Measurements from ENCODE around the gene RORB. TPM values are rescaled to one million over a fixed set of nuclear protein-coding genes. Genes with fewer than 3 reads are reported as not detected.

The RORB gene
- total and polyA plus RNA-seq, 12 donors = 0.28 to 8.8 (median 3.7) TPM

DNA sequence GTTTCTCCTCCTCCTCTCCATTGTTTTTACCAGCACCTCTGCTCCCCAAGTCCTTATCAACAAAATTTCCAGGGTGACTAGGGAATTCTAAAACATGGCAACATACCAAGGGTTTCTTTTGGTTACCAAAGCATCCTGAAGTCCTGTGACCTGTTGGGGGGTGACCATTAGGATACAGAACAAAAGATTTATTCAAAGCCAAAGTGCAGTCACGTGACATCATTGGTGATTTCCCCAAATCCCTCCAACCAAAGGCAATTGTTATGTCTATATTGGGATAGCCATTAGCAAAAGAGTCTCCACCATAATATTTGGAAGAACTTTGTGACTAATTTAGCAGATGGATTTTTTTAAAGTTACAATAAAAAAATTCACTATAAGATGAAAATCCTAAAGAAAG lies 222.2 kb downstream of the RORB start:
- TF ChIP-seq, protein P1, sequence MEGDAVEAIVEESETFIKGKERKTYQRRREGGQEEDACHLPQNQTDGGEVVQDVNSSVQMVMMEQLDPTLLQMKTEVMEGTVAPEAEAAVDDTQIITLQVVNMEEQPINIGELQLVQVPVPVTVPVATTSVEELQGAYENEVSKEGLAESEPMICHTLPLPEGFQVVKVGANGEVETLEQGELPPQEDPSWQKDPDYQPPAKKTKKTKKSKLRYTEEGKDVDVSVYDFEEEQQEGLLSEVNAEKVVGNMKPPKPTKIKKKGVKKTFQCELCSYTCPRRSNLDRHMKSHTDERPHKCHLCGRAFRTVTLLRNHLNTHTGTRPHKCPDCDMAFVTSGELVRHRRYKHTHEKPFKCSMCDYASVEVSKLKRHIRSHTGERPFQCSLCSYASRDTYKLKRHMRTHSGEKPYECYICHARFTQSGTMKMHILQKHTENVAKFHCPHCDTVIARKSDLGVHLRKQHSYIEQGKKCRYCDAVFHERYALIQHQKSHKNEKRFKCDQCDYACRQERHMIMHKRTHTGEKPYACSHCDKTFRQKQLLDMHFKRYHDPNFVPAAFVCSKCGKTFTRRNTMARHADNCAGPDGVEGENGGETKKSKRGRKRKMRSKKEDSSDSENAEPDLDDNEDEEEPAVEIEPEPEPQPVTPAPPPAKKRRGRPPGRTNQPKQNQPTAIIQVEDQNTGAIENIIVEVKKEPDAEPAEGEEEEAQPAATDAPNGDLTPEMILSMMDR (IDR thresholded peaks at IDR 0.05) = no peak
- TF ChIP-seq POLR2A (IDR thresholded peaks at IDR 0.05) = no peak
- no peaks in the 10 kb centered on the region for H3K9me3 ChIP-seq (replicated peaks in 1 of 3)
- no peak overlapping the region for H3K27ac ChIP-seq
- no peaks in the 10 kb centered on the region for H3K4me1 ChIP-seq (replicated peaks in 1 of 2)
- H3K4me3 ChIP-seq = no peak overlapping the region
- intact Hi-C loops (cut with DNase I) = no loop called here
- no peaks in the 10 kb centered on the region for H3K36me3 ChIP-seq (replicated peaks in 1 of 2)
- no peak for DNase-seq
- 77 to 94% (median 86%) methylated on average over 1 of the region's 1 CpG for WGBS, 4 donors
- no peaks in the 10 kb centered on the region for H3K27me3 ChIP-seq

DNA sequence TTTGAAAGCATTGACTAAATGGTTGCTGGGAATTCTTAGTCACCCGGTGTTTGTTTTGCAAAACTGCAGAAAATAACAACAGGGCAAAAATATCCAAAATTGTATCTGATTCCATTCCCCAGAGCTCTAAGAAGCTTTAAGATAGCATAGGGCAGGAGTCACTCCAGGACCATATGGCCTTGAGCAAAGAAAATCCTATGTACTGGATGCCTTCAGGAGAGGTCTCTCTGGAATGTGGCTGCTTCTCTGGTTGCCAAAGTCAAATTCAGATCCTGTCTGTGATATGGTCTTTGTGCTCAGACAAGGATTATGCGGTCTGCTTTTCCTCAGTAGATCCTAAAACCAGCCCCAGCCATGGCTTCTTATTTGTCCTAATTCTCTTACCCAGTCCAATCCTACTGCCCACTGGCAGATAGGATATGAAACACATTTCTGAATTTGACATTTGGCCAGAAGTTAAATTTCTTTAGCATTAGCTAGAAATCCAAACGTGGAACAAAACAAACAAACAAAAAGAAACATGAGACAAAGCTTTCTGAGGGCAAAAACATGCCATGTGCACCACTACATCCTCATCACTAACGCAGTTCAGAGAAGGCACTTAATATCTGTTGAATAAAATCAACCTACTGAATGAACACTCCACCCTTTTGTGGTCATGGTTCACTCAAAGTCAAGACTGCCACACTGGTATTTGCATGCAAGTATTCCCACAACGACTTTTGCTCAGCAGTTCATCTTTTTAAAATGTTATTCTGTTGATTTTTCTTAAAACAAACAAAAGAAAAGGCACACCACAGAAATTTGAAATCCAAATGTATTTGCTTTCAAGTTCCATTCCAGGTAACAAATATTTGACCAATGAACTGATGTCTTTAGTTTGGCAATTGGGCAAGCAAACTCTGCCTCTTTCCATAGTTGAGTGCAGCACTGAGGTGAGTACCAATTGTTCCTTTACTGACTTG lies 224.8 kb downstream of the RORB start:
- no peak overlapping the region for H3K4me3 ChIP-seq
- H3K36me3 ChIP-seq (replicated peaks in 1 of 2) = no peaks in the 10 kb centered on the region
- TF ChIP-seq, protein P1 (IDR thresholded peaks at IDR 0.05) = no peak
- TF ChIP-seq POLR2A (IDR thresholded peaks at IDR 0.05) = no peak
- intact Hi-C loops (cut with DNase I) = no loop called here
- no peak overlapping the region for H3K27ac ChIP-seq
- H3K4me1 ChIP-seq (replicated peaks in 1 of 2) = no peaks in the 10 kb centered on the region
- no peaks in the 10 kb centered on the region for H3K9me3 ChIP-seq (replicated peaks in 1 of 3)
- no peak for DNase-seq
- no peaks in the 10 kb centered on the region for H3K27me3 ChIP-seq
- WGBS, 4 donors = 55 to 64% (median 64%) methylated on average over 5 of the region's 5 CpGs

DNA sequence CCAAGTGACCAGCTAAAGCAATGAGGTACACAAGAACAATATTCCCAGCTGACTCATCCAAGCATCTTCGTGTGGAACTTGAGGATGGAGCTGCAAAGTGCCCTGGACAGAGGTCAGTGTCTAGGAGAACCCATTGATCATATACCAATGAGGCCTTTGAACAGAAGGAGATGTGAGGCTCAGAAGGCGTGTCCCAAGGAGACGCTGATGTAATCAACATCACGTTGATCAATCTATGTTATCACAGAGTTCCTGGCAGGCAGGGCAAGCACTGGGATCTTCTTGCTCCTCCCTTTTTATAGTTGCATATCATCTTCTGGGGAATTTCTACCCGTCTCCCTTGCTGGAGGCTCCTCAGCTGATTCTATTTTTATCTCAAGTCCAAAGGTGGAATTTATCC lies 227.2 kb downstream of the RORB start:
- whole genome bisulfite sequencing, 4 donors = 68 to 83% (median 71%) methylated on average over 5 of the region's 5 CpGs

DNA sequence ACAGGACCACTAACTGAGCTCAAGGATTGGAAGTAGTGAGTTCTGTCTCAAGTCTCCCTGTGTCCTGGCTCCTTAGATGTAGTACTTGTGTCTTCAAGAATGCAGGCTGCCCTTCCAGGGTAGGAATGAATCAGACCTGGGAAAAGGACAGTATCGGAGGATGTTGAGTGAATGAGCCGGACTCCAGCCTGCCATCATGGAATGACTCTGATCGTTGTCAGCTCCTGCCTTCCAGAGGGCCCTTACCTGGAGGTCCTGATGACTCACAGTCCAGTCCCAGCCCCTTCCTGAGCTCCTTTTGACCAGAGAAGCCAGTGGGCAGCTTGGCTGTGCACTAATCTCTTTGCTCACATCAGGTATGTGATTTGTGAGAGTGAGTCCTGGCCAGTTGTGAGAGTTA lies 229.4 kb downstream of the RORB start:
- no peaks in the 10 kb centered on the region for H3K27me3 ChIP-seq
- intact Hi-C loops (cut with DNase I) = no loop called here
- no peak overlapping the region for H3K27ac ChIP-seq
- no peaks in the 10 kb centered on the region for H3K36me3 ChIP-seq (replicated peaks in 1 of 2)
- WGBS, 4 donors = 92 to 100% (median 94%) methylated on average over 2 to 3 of the region's 3 CpGs
- peaks cover 0 to 3% of the 10 kb centered on the region in 2 donors for H3K4me1 ChIP-seq (replicated peaks in 1 of 2)
- DNase-seq = no peak
- no peak overlapping the region for H3K4me3 ChIP-seq
- no peaks in the 10 kb centered on the region for H3K9me3 ChIP-seq (replicated peaks in 1 of 3)
- TF ChIP-seq, protein P1 (IDR thresholded peaks at IDR 0.05) = no peak
- no peak for TF ChIP-seq POLR2A (IDR thresholded peaks at IDR 0.05)

More for the DNA sequence above, 227.2 kb downstream of the RORB start:
- Histone ChIP-seq H3K9me3 (replicated peaks in 1 of 3) (no peaks in the 10 kb centered on the region), H3K27ac (no peak overlapping the region), H3K27me3 (no peaks in the 10 kb centered on the region), H3K4me3 (no peak overlapping the region), H3K36me3 (replicated peaks in 1 of 2) (no peaks in the 10 kb centered on the region), H3K4me1 (replicated peaks in 1 of 2) (peaks cover 0 to 3% of the 10 kb centered on the region in 2 donors)
- intact Hi-C loops (cut with DNase I) = no loop called here
- no peak for DNase-seq
- TF ChIP-seq POLR2A (IDR thresholded peaks at IDR 0.05) = no peak
- TF ChIP-seq, protein P1 (IDR thresholded peaks at IDR 0.05) = no peak

Measured in adrenal gland (tissue), 12 donors.